Adrenal gland (tissue), 5 donors: ENCODE data around the gene HSPA1B.

Experiments
- POLR2A ChIP-seq, 2 donors: fragments of 450-650 bp; IDR thresholded peaks; one replicate each; pipeline ENCODE4 v1.6.1; 2017; ENCODE audit warnings: antibody characterized with exemption in 2 of 2, mild to moderate bottlenecking in 2 of 2, moderate library complexity in 1 of 2
- TF ChIP-seq, protein P1 (sequence below), 6 experiments: fragments of 450-650 bp in 4 of 6; fragments of 200-600 bp in 2 of 6; sonication (generic) in 1 of 6; IDR thresholded peaks; 1 replicate in 5 of 6; 2 replicates in 1 of 6; pipeline versions ENCODE4 v1.5.1 to v1.8.0; 2016 to 2021; ENCODE audit warnings: antibody characterized with exemption in 6 of 6, mild to moderate bottlenecking in 2 of 6, moderate library complexity in 1 of 6
- donor health status: DM: no; HTN: no; CAD: no.

DNA sequence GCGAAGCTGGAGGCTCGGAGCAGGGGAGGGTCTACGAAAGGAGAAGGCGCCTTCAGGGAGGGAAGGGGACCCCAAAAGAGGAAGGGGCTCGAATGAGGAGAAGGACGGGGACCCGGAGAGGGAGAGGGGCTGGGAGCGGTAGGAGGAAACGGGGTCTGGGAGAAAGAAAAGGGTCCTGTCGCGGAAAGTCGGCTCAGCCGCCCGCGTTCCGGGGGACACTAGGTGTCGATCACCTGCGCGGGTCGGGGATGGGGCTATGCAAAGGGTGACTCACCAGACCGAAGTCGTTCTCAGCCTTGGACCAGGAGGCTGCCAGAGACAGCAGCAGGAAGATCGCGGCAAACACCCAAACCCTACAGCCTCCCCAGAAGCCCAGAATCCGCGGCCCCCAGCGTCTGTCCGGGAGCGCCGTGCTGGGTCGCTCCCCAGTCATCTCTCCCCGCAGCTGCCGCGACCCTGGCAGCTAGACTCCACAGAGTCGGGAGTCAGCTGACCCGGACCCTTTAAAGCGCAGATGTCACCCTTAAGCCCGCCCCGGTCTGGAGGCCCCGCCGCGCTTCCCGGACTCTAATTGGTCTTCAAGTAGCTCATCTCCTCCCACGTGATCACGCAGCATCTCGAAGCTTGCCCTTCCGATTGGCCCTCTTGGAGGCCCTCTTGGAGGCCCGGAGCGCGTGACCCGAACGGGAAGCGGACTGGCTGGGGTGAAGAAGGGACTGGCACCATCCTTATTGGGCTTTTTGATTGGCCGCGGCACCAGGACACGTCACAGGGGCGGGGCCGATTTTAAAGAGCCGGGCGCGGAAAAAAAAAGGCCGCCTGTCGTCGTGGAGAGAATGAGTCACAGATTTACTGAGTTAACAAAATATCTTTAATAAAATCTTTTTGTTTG is 35.1 kb downstream of the HSPA1B start, which contains the start of gene NEU1:
- TF ChIP-seq, protein P1, sequence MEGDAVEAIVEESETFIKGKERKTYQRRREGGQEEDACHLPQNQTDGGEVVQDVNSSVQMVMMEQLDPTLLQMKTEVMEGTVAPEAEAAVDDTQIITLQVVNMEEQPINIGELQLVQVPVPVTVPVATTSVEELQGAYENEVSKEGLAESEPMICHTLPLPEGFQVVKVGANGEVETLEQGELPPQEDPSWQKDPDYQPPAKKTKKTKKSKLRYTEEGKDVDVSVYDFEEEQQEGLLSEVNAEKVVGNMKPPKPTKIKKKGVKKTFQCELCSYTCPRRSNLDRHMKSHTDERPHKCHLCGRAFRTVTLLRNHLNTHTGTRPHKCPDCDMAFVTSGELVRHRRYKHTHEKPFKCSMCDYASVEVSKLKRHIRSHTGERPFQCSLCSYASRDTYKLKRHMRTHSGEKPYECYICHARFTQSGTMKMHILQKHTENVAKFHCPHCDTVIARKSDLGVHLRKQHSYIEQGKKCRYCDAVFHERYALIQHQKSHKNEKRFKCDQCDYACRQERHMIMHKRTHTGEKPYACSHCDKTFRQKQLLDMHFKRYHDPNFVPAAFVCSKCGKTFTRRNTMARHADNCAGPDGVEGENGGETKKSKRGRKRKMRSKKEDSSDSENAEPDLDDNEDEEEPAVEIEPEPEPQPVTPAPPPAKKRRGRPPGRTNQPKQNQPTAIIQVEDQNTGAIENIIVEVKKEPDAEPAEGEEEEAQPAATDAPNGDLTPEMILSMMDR (IDR thresholded peaks at IDR 0.05) = no peak
- peak; percentile 97 to 99 for TF ChIP-seq POLR2A (IDR thresholded peaks at IDR 0.05)
